ENCODE results near the gene VENTX. TPM values are rescaled to one million over a fixed set of nuclear protein-coding genes. Genes with fewer than 3 reads are reported as not detected.

VENTX gene
- polyA plus RNA-seq, 3 donors: 0.14 to 0.27 (median 0.25) TPM

GRCh38 chr10:133285217-133285616 is 47.6 kb downstream of the VENTX start:
- DNase-seq: no peak

- DNase-seq: no peak
Measured at GRCh38 chr10:133286366-133286765, 48.7 kb downstream of the VENTX start.

GRCh38 chr10:133287832-133288500 is 50.3 kb downstream of the VENTX start:
- DNase-seq: no peak

GRCh38 chr10:133289761-133290160 is 52.1 kb downstream of the VENTX start:
- DNase-seq: no peak

Other genes with a start within 250 kb of the VENTX start
- 1 to 10 TPM; 1.3 to 2.4 (median 1.9) TPM for gene ADGRA1, start 149.9 kb upstream of the VENTX start, polyA plus RNA-seq (ENCODE audit: insufficient read length in 3 of 3)
- 10 to 100 TPM in 2 of 3 donors, 1 to 10 TPM in 1; 7.0 to 10.3 (median 10.1) TPM for gene KNDC1, start 77.6 kb upstream of the VENTX start, polyA plus RNA-seq (ENCODE audit: insufficient read length in 3 of 3)
- under 1 TPM in 2 of 3 donors, not detected in 1; 0.11 to 0.19 TPM for gene UTF1, start 7.6 kb upstream of the VENTX start, polyA plus RNA-seq (ENCODE audit: insufficient read length in 3 of 3)
- gene ADAM8, start 39.0 kb downstream of the VENTX start, polyA plus RNA-seq (ENCODE audit: insufficient read length in 3 of 3): 1 to 10 TPM; 2.2 to 5.0 (median 4.0) TPM
- gene TUBGCP2, start 71.0 kb downstream of the VENTX start, polyA plus RNA-seq (ENCODE audit: insufficient read length in 3 of 3): 10 to 100 TPM; 59.0 to 75.5 (median 74.7) TPM
- gene ZNF511, start 71.1 kb downstream of the VENTX start, polyA plus RNA-seq (ENCODE audit: insufficient read length in 3 of 3): 10 to 100 TPM; 33.1 to 52.8 (median 40.8) TPM
- gene CALY, start 99.0 kb downstream of the VENTX start, polyA plus RNA-seq (ENCODE audit: insufficient read length in 3 of 3): under 1 TPM; 0.20 to 0.25 (median 0.24) TPM
- gene PRAP1, start 109.5 kb downstream of the VENTX start, polyA plus RNA-seq (ENCODE audit: insufficient read length in 3 of 3): 1 to 10 TPM; 5.9 to 6.5 (median 6.4) TPM
- gene FUOM, start 120.2 kb downstream of the VENTX start, polyA plus RNA-seq (ENCODE audit: insufficient read length in 3 of 3): 10 to 100 TPM; 20.8 to 25.1 (median 24.3) TPM
- gene ECHS1, start 135.5 kb downstream of the VENTX start, polyA plus RNA-seq (ENCODE audit: insufficient read length in 3 of 3): 100 to 1,000 TPM; 143 to 155 (median 153) TPM
- 1 to 10 TPM; 6.7 to 8.4 (median 6.7) TPM for gene PAOX, start 141.4 kb downstream of the VENTX start, polyA plus RNA-seq (ENCODE audit: insufficient read length in 3 of 3)
- gene MTG1, start 156.3 kb downstream of the VENTX start, polyA plus RNA-seq (ENCODE audit: insufficient read length in 3 of 3): 10 to 100 TPM; 65.7 to 92.6 (median 90.0) TPM
- gene SPRN, start 186.8 kb downstream of the VENTX start, polyA plus RNA-seq (ENCODE audit: insufficient read length in 3 of 3): 1 to 10 TPM; 4.6 to 6.7 (median 6.1) TPM
- 1 to 10 TPM; 1.6 to 4.9 (median 3.5) TPM for gene SCART1, start 216.1 kb downstream of the VENTX start, polyA plus RNA-seq (ENCODE audit: insufficient read length in 3 of 3)

Data from renal pelvis (tissue), 4 donors.